HepG2 (cell line): ENCODE data around the gene POLG2. TPM values are rescaled to one million over a fixed set of nuclear protein-coding genes. Genes with fewer than 3 reads are reported as not detected.
"Not testable (repeated sequence)": the region's sequence is repeated elsewhere in the genome, so short reads cannot be mapped to it uniquely, and the experiment has no call there.

Experiments
- ATAC-seq: fragments of 200-7000 bp; cut with Tn5 transposase; 3 replicates; pipeline ENCODE4 v1.9.1; 2020; ENCODE audit warnings: mild to moderate bottlenecking, moderate library complexity
- BruUV-seq: library from RNA; stranded (reverse); fragments of 400-500 nt; replicated peaks from 2 replicates; lab custom pipeline; 2021; lab: Mats Ljungman, UMichigan
- CTCF ChIA-PET: fragments of 300-600 bp; formaldehyde crosslinking; extraction: SDS; loops from one replicate; lab custom pipeline; 2021; ENCODE audit warnings: low total read pairs, inconsistent platforms, low intra/inter-chr PET ratio; lab: Yijun Ruan, JAX
- POLR2A ChIA-PET: fragments of 350-600 bp; sonication (Branson Sonifier 250); formaldehyde crosslinking; loops from one replicate; lab custom pipeline; 2020; ENCODE audit warnings: antibody characterized with exemption, inconsistent platforms; lab: Yijun Ruan, JAX
- DNase-seq: peaks from one replicate; pipeline ENCODE4 v3.0.0-alpha.2; 2015; ENCODE audit warnings: low spot score
- FAIRE-seq: peaks from 3 replicates; lab custom pipeline; 2011; peaks lifted over from hg19 to GRCh38; lab: Jason Lieb, UNC
- H2AFZ ChIP-seq: one replicate; pipeline ENCODE4 v1.6.1; 2011; ENCODE audit warnings: low read length, inconsistent platforms
- H3K27ac ChIP-seq: fragments of 300-600 bp; 3 replicates; pipeline ENCODE4 v1.8.0; 2011; ENCODE audit warnings: mixed run types, mild to moderate bottlenecking, mixed read lengths, low read length, inconsistent platforms; ENCODE audit not compliant: insufficient read depth; ENCODE audit errors: extremely low read length
- H3K27me3 ChIP-seq, 2 experiments: fragments of 200-600 bp in 1 of 2; 2 replicates in 1 of 2; 3 replicates in 1 of 2; pipeline versions ENCODE4 v1.6.0 to v1.8.0; 2011; ENCODE audit warnings: low read length in 2 of 2, mild to moderate bottlenecking in 2 of 2, moderate library complexity in 2 of 2, inconsistent platforms in 1 of 2; ENCODE audit not compliant: insufficient read depth in 2 of 2, control insufficient read depth in 1 of 2
- H3K36me3 ChIP-seq, 2 experiments: fragments of 200-600 bp in 1 of 2; replicated peaks in 1 of 2; 2 replicates in 1 of 2; 3 replicates in 1 of 2; pipeline versions ENCODE4 v1.5.1 to v1.8.0; 2011; ENCODE audit warnings: low read length in 2 of 2, inconsistent platforms in 1 of 2; ENCODE audit not compliant: insufficient read depth in 2 of 2, control insufficient read depth in 1 of 2
- H3K4me1 ChIP-seq: 2 replicates; pipeline ENCODE4 v1.5.1; 2012; ENCODE audit warnings: low read length, inconsistent platforms; ENCODE audit not compliant: insufficient read depth
- H3K4me2 ChIP-seq: 2 replicates; pipeline ENCODE4 v1.6.0; 2011; ENCODE audit warnings: low read depth, low read length, inconsistent platforms
- H3K4me3 ChIP-seq, 3 experiments: fragments of 200-600 bp in 1 of 3; sonication (generic), shearing (Covaris generic) in 1 of 3; replicated peaks in 1 of 3; 2 replicates each; pipeline ENCODE4 v1.5.1; 2011 to 2016; ENCODE audit warnings: low read length in 3 of 3, inconsistent platforms in 2 of 3, low read depth in 2 of 3, mild to moderate bottlenecking in 2 of 3, control low read depth in 1 of 3, mixed read lengths in 1 of 3; ENCODE audit not compliant: insufficient read depth in 1 of 3
- H3K79me2 ChIP-seq: one replicate; pipeline ENCODE4 v1.6.1; 2011; ENCODE audit warnings: low read length, inconsistent platforms; ENCODE audit not compliant: insufficient read depth
- H3K9ac ChIP-seq: 2 replicates; pipeline ENCODE4 v1.6.0; 2011; ENCODE audit warnings: mild to moderate bottlenecking, low read depth, low read length, inconsistent platforms; ENCODE audit not compliant: insufficient read depth
- H3K9me3 ChIP-seq: 2 replicates; pipeline ENCODE4 v1.5.1; 2012; ENCODE audit warnings: mild to moderate bottlenecking, low read length
- H4K20me1 ChIP-seq: 2 replicates; pipeline ENCODE4 v1.6.0; 2011; ENCODE audit warnings: inconsistent platforms, mild to moderate bottlenecking, low read length, moderate library complexity; ENCODE audit not compliant: insufficient read depth
- ISX ChIP-seq: sonication (generic); formaldehyde crosslinking; conservative IDR thresholded peaks from 2 replicates; pipeline ENCODE4 v1.5.0; 2020; ENCODE audit warnings: missing genetic modification reagents
- TRIM24 ChIP-seq: sonication (generic); formaldehyde crosslinking; IDR thresholded peaks from 2 replicates; pipeline ENCODE4 v1.8.0; 2022; ENCODE audit warnings: mild to moderate bottlenecking, missing genetic modification reagents
- ZNF296 ChIP-seq: sonication (generic); formaldehyde crosslinking; conservative IDR thresholded peaks from 2 replicates; pipeline ENCODE4 v1.5.0; 2020; ENCODE audit warnings: mild to moderate bottlenecking, missing genetic modification reagents
- ZNF687 ChIP-seq: sonication (generic); formaldehyde crosslinking; IDR thresholded peaks from 2 replicates; pipeline ENCODE4 v1.5.1; 2020; ENCODE audit warnings: mild to moderate bottlenecking, missing genetic modification reagents, moderate library complexity
- WGBS: methylation state at CpG from one replicate; pipeline ENCODE4 v1.1.6; 2017; ENCODE audit warnings: low lambda C conversion rate; 5-methylcytosine and 5-hydroxymethylcytosine counted together
- in situ Hi-C: cut with HindIII; loops from 2 replicates; pipeline ENCODE4 v1.10.0; 2017; ENCODE audit warnings: low pct_unique_long_range_greater_than_20kb; ENCODE audit not compliant: extremely low pct_ligation_motif_present
- intact Hi-C: fragments of 100-400 bp; cut with micrococcal nuclease; formaldehyde crosslinking; loops from one replicate; pipeline ENCODE4 v1.10.0; 2022; ENCODE audit not compliant: unreplicated experiment
- polyA plus RNA-seq, 8 experiments: library from polyadenylated mRNA; depleted of rRNA in 3 of 8; stranded (reverse) in 7 of 8; unstranded in 1 of 8; fragments of >200 nt; fragmentation: Illumina TruSeq in 4 of 8; extraction: Trizol in 4 of 8; gene quantifications; 2 replicates each; pipeline versions ENCODE4 v1.2.1 to v1.2.3, GENCODE V29; 2011 to 2016; ENCODE audit warnings: low read depth in 4 of 8, missing spikeins in 1 of 8, mixed read lengths in 1 of 8; ENCODE audit not compliant: insufficient read depth in 1 of 8
- total RNA-seq, 5 experiments: library from RNA; depleted of rRNA; stranded (reverse); fragments of >200 nt; fragmentation: Illumina TruSeq; extraction: Trizol; gene quantifications; 2 replicates each; pipeline ENCODE4 v1.2.3, GENCODE V29; 2016; ENCODE audit warnings: low read depth in 1 of 5
- TF ChIP-seq, protein P1 (sequence below): sonication (generic); formaldehyde crosslinking; IDR thresholded peaks from 2 replicates; pipeline ENCODE4 v1.5.0; 2020; ENCODE audit warnings: mild to moderate bottlenecking, missing genetic modification reagents

The POLG2 gene
- total and polyA plus RNA-seq, 2 of the 13 experiments (the other 11 are each of a cell fraction or from before 2014, with no cell fraction given) = 21.1 to 25.5 TPM

DNA sequence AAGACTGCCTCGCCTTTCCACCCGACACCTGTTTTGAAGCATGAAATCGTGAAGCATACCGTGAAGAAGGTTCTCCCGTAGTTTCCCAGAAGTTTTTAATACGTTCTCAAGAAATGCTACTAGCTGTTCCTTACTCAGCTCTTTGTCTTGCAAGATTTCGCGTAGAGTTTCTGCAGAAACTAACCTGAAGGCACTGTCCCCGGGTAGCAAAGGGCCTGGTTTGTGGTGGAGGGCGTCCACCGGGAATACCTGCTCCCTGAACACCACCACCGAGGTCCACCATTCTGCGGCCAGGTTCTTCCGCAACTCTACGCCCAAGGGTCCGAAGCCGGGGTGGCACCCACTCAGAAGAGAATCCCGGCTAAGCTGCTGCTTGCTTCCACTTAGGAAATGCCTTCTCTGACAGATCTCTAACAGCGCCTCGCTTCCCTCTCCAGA lies 487 bp downstream of the POLG2 start (continued):
- TF ChIP-seq ZNF687 (CRISPR knock-in tag) (no peak), TRIM24 (CRISPR knock-in tag) (0 out of 2 replicates have a peak, but pooled peaks have one; percentile 29), ISX (CRISPR knock-in tag) (0 out of 2 replicates have a peak, but pooled peaks have one; percentile 76), ZNF296 (CRISPR knock-in tag) (peak; percentile 91; the same call in 1 of the 2 replicates)

DNA sequence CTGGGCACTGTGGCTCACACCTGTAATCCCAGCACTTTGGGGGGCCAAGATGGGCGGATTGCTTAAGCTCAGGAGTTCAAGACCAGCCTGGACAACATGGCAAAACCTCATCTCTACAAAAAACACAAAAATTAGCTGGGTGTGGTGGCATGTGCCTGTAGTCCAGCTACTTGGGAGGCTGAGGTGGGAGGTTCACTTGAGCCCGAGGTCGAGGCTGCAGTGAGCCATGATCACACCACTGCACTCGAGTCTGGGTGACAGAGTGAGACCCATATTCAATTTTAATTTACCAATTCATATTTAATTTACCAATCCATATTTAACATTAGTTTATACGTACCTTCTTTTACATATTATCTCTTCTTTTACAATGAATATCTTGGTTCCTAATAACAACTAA lies 1.6 kb downstream of the POLG2 start:
- in situ Hi-C loops = loop anchor here (10.0 kb wide), 1 partner anchor 190 kb away; no protein-coding TSS in a partner anchor
- POLR2A ChIA-PET = interaction anchor here (7.3 kb wide), 1 partner anchor 11 kb away, joined by 202 read pairs; the partner anchor contains the start of genes CEP95 and DDX5
- Histone ChIP-seq H3K79me2 (peaks cover 33% of the 10 kb centered on the region), H3K4me1 (peaks cover 57% of the 10 kb centered on the region), H3K36me3 (peaks cover 11 to 31% of the 10 kb centered on the region in 2 experiments), H3K4me2 (peak overlapping the region; percentile 88), H4K20me1 (peaks cover 13% of the 10 kb centered on the region), H3K4me3 (peak overlapping the region; percentile 65 to 90 (median 68); a peak in 5 of 6 replicates), H3K9ac (peak overlapping the region; percentile 80; the same call in 1 of the 2 replicates)
- DNase-seq, FAIRE-seq, H3K27me3 ChIP-seq, CTCF ChIA-PET, H3K9me3 ChIP-seq, ATAC-seq, BruUV-seq, H3K27ac ChIP-seq, H2AFZ ChIP-seq: not testable (repeated sequence)
- intact Hi-C loops = loop anchor here (10.0 kb wide), 2 partner anchors 170 to 340 kb away; no protein-coding TSS in a partner anchor
- TF ChIP-seq, protein P1, sequence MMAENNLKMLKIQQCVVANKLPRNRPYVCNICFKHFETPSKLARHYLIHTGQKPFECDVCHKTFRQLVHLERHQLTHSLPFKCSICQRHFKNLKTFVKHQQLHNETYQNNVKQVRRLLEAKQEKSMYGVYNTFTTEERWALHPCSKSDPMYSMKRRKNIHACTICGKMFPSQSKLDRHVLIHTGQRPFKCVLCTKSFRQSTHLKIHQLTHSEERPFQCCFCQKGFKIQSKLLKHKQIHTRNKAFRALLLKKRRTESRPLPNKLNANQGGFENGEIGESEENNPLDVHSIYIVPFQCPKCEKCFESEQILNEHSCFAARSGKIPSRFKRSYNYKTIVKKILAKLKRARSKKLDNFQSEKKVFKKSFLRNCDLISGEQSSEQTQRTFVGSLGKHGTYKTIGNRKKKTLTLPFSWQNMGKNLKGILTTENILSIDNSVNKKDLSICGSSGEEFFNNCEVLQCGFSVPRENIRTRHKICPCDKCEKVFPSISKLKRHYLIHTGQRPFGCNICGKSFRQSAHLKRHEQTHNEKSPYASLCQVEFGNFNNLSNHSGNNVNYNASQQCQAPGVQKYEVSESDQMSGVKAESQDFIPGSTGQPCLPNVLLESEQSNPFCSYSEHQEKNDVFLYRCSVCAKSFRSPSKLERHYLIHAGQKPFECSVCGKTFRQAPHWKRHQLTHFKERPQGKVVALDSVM = peak; percentile 90
- WGBS = 84% methylated on average over 5 of the region's 5 CpGs
